Fibroblast of lung (primary cell): ENCODE results near the gene ARVCF. TPM values are rescaled to one million over a fixed set of nuclear protein-coding genes. Genes with fewer than 3 reads are reported as not detected.

Source experiments
- DNase-seq, 2 donors: peaks; one replicate each; pipeline versions ENCODE4 v3.0.0 to v3.0.0-alpha.2; 2010; ENCODE audit warnings: low read depth in 2 of 2
- H2AFZ ChIP-seq: 2 replicates; pipeline ENCODE4 v1.5.1; 2012; ENCODE audit warnings: low read length, control low read depth, inconsistent platforms
- H3K27ac ChIP-seq: 2 replicates; pipeline ENCODE4 v1.5.1; 2011; ENCODE audit warnings: low read length, control low read depth; ENCODE audit not compliant: insufficient read depth
- H3K27me3 ChIP-seq: 2 replicates; pipeline ENCODE4 v1.5.1; 2011; ENCODE audit warnings: mild to moderate bottlenecking, low read length; ENCODE audit not compliant: control insufficient read depth, insufficient read depth
- H3K36me3 ChIP-seq: 2 replicates; pipeline ENCODE4 v1.5.1; 2011; ENCODE audit warnings: low read length; ENCODE audit not compliant: control insufficient read depth, insufficient read depth
- H3K4me1 ChIP-seq: 2 replicates; pipeline ENCODE4 v1.5.1; 2011; ENCODE audit warnings: low read length; ENCODE audit not compliant: control insufficient read depth, insufficient read depth; ENCODE audit errors: extremely low read depth
- H3K4me2 ChIP-seq: 2 replicates; pipeline ENCODE4 v1.5.1; 2011; ENCODE audit warnings: low read length, control low read depth; ENCODE audit not compliant: insufficient read depth; ENCODE audit errors: extremely low read depth
- H3K4me3 ChIP-seq, 4 experiments: fragments of 200-600 bp in 1 of 4; sonication (generic) in 1 of 4; replicated peaks in 1 of 4; 2 replicates each; pipeline ENCODE4 v1.5.1; 2011 to 2016; ENCODE audit warnings: low read length in 4 of 4, low read depth in 3 of 4, mild to moderate bottlenecking in 3 of 4, control low read depth in 2 of 4, inconsistent platforms in 1 of 4, mixed read lengths in 1 of 4; ENCODE audit not compliant: insufficient read depth in 1 of 4; ENCODE audit errors: control extremely low read depth in 1 of 4
- H3K79me2 ChIP-seq: 2 replicates; pipeline ENCODE4 v1.5.1; 2012; ENCODE audit warnings: mild to moderate bottlenecking, low read length, inconsistent platforms; ENCODE audit not compliant: control insufficient read depth, insufficient read depth
- H3K9ac ChIP-seq: 2 replicates; pipeline ENCODE4 v1.5.1; 2011; ENCODE audit warnings: mild to moderate bottlenecking, low read length, control low read depth; ENCODE audit not compliant: insufficient read depth
- H3K9me3 ChIP-seq: 2 replicates; pipeline ENCODE4 v1.5.1; 2012; ENCODE audit warnings: low read depth, low read length; ENCODE audit not compliant: control insufficient read depth, insufficient read depth
- H4K20me1 ChIP-seq: 2 replicates; pipeline ENCODE4 v1.5.1; 2011; ENCODE audit warnings: low read length; ENCODE audit not compliant: control insufficient read depth, insufficient read depth; ENCODE audit errors: extremely low read depth
- EZH2 ChIP-seq: IDR thresholded peaks from 2 replicates; pipeline ENCODE4 v1.5.1; 2012; ENCODE audit warnings: low read length, control low read depth, mild to moderate bottlenecking; ENCODE audit errors: missing control alignments
- polyA plus RNA-seq, 2 donors: library from polyadenylated mRNA; depleted of rRNA in 1 of 2; stranded (reverse) in 1 of 2; unstranded in 1 of 2; fragments of >200 nt; gene quantifications; 2 replicates each; pipeline ENCODE4 v1.2.1, GENCODE V29; 2011 to 2012; ENCODE audit warnings: missing spikeins in 1 of 2
- total RNA-seq: library from RNA; depleted of rRNA; stranded (reverse); fragments of >200 nt; gene quantifications from 2 replicates; pipeline ENCODE4 v1.2.1, GENCODE V29; 2014
- TF ChIP-seq, protein P1 (sequence below), 2 donors: IDR thresholded peaks in 1 of 2; conservative IDR thresholded peaks in 1 of 2; 1 replicate in 1 of 2; 2 replicates in 1 of 2; pipeline ENCODE4 v1.5.1; 2011 to 2012; ENCODE audit warnings: low read length in 2 of 2, control low read depth in 1 of 2, inconsistent platforms in 1 of 2, low read depth in 1 of 2, mild to moderate bottlenecking in 1 of 2

Gene ARVCF
- total and polyA plus RNA-seq, 2 donors (not counting 1 experiment from before 2014, with no cell fraction given): 2.0 to 15.7 TPM

DNA sequence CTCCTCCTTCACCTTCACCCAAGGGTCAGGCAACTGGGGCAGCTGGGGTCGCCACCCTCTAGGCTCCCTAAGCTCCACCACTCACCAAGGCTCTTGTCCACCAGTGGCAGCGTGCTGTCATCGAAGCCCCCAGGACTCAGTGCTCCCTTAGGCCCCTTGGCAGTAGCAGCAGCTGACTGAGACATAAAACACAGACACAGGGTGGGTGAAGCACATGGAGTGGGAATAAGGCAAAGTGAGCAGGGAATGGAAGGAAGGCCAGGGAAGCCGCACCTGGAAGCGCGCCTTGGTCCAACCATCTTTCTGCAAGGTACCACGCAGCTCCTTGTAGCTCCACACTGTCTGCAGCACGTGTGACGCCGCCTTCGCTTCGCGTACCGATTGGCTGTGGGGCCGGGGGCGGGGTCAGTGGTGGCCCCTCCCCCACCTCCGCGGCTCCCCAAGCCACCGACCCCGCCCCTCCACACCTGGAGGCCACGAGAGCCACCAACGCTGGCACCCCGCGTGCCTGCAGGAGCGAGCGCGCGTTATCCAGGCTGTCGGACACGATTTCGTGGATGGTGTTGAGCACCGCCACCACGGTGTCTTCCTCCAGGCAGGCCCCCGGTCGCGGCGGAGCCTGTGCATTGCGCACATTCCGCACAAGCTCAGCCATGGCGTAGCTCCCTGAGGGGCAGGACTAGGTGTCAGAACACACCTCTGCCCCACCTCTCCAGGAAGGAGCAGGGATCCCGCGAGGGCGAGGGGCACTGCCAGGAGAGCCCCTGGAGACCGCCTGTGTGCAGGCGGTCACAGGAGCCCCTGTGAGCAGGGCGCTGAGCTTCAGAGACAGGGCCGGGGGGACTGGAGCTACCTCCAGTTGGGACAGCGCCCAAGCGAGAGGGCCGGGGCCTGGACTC, 43.7 kb downstream of the ARVCF start:
- Histone ChIP-seq H3K4me1 (no peaks in the 10 kb centered on the region), H4K20me1 (no peaks in the 10 kb centered on the region), H3K79me2 (no peaks in the 10 kb centered on the region), H3K4me3 (no peak overlapping the region), H2AFZ (no peak overlapping the region), H3K27me3 (no peaks in the 10 kb centered on the region), H3K27ac (no peak overlapping the region), H3K36me3 (peaks cover 16% of the 10 kb centered on the region), H3K9me3 (no peaks in the 10 kb centered on the region), H3K9ac (no peak overlapping the region), H3K4me2 (no peak overlapping the region)
- TF ChIP-seq, protein P1, sequence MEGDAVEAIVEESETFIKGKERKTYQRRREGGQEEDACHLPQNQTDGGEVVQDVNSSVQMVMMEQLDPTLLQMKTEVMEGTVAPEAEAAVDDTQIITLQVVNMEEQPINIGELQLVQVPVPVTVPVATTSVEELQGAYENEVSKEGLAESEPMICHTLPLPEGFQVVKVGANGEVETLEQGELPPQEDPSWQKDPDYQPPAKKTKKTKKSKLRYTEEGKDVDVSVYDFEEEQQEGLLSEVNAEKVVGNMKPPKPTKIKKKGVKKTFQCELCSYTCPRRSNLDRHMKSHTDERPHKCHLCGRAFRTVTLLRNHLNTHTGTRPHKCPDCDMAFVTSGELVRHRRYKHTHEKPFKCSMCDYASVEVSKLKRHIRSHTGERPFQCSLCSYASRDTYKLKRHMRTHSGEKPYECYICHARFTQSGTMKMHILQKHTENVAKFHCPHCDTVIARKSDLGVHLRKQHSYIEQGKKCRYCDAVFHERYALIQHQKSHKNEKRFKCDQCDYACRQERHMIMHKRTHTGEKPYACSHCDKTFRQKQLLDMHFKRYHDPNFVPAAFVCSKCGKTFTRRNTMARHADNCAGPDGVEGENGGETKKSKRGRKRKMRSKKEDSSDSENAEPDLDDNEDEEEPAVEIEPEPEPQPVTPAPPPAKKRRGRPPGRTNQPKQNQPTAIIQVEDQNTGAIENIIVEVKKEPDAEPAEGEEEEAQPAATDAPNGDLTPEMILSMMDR (conservative IDR thresholded peaks at IDR 0.05 in 1 of 2, IDR thresholded peaks at IDR 0.05 in 1 of 2; ENCODE audit: low read depth in 1 of 2, low read length in 2 of 2): no peak
- TF ChIP-seq EZH2: no peak
- no peak for DNase-seq

DNA sequence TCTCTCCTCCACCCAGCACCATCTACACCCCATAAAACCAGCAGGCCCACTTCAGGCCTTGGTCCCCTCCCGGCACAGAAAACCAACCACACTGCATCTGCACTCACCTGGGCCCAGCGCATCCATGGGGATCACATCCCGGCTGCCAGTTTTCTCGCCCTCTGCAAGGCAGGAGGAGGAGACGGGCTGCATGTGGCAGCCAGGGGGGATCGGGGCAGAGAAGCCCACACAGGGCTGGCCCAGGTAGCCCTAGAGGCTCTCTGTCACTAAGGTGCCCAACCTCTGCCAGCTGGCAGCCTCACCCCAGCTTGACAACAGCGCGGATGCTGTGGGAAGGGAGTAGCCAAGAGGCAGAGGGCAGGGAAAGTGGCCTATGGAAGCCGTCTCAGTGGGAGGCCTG, 44.4 kb downstream of the ARVCF start:
- Histone ChIP-seq H3K9me3 (no peaks in the 10 kb centered on the region), H3K27me3 (no peaks in the 10 kb centered on the region), H3K27ac (no peak overlapping the region), H3K79me2 (no peaks in the 10 kb centered on the region), H3K4me2 (no peak overlapping the region), H3K4me3 (no peak overlapping the region), H2AFZ (no peak overlapping the region), H4K20me1 (no peaks in the 10 kb centered on the region), H3K36me3 (peaks cover 16% of the 10 kb centered on the region), H3K4me1 (no peaks in the 10 kb centered on the region), H3K9ac (no peak overlapping the region)
- no peak for DNase-seq
- no peak for TF ChIP-seq EZH2
- TF ChIP-seq, protein P1 (conservative IDR thresholded peaks at IDR 0.05 in 1 of 2, IDR thresholded peaks at IDR 0.05 in 1 of 2; ENCODE audit: low read depth in 1 of 2, low read length in 2 of 2): no peak

DNA sequence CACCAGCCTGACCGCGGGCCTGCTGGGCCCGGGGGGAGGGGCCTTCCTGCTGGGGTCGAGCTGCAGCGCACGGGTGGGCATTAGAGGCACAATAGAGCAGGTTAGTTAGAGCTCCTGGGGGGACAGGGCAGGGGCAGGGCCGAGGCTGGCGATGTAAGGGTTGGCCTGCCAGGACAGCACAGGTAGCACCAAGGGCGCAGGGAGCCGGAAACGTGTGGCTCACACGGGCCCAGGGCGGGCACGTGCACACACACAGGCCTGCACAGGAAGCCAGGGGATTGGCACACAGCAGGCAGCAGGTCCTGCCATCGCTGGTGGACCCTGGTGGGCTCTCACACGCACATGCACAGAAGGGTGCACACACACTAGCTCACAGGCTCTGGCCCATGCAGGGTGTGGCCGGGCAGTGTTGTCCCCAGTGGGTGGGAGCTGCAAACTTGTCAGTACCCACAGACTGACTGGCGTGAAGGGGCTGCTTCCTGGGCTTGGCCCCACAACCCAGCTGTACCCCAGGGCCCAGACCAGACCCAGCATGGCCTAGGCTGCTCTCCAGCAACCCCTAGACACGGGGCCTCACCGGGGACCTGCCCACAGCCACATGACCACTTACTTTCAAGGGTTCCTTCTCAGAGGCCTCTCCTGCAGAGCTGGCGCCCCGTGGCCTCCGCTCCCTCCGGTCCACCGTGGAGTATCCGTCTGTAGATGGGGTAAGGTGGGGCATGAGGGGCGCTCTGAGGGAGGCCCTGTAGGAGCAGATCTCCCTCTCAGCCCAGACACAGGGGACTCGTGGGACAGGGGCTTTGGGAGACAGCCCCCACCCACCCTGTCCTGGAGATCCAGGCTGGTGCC, 45.1 kb downstream of the ARVCF start:
- Histone ChIP-seq H3K79me2 (no peaks in the 10 kb centered on the region), H4K20me1 (no peaks in the 10 kb centered on the region), H3K27ac (no peak overlapping the region), H3K9me3 (no peaks in the 10 kb centered on the region), H3K36me3 (peaks cover 16% of the 10 kb centered on the region), H3K27me3 (no peaks in the 10 kb centered on the region), H3K4me2 (no peak overlapping the region), H2AFZ (no peak overlapping the region), H3K4me3 (no peak overlapping the region), H3K9ac (no peak overlapping the region), H3K4me1 (no peaks in the 10 kb centered on the region)
- DNase-seq: no peak
- TF ChIP-seq, protein P1 (conservative IDR thresholded peaks at IDR 0.05 in 1 of 2, IDR thresholded peaks at IDR 0.05 in 1 of 2; ENCODE audit: low read depth in 1 of 2, low read length in 2 of 2): no peak
- no peak for TF ChIP-seq EZH2
